ENCODE data around the gene NAB2. TPM values are rescaled to one million over a fixed set of nuclear protein-coding genes. Genes with fewer than 3 reads are reported as not detected.

Gene NAB2
- total and polyA plus RNA-seq, 2 donors (not counting 3 experiments of a cell fraction or from before 2014, with no cell fraction given) = 14.6 to 15.9 TPM

GRCh38 chr12:57040750-57041149, 48.2 kb upstream of the NAB2 start:
- H3K4me2 ChIP-seq (ENCODE audit: insufficient read depth, low read length) = no peak overlapping the region
- POLR2A ChIA-PET = no interaction called here
- H3K9me3 ChIP-seq (replicated peaks; ENCODE audit: control insufficient read depth, insufficient read depth, low read length) = no peaks in the 10 kb centered on the region
- FAIRE-seq (no peak), DNase-seq (ENCODE audit: low read depth, low spot score) (no peak)
- no peaks in the 10 kb centered on the region for H4K20me1 ChIP-seq (replicated peaks; ENCODE audit: control insufficient read depth, extremely low read depth, insufficient read depth, low read length)
- intact Hi-C loops (cut with micrococcal nuclease) = no loop called here
- no peak overlapping the region for H3K4me3 ChIP-seq (replicated peaks in 1 of 3; ENCODE audit: insufficient read depth in 1 of 3, low read depth in 1 of 3, low read length in 3 of 3)
- no peaks in the 10 kb centered on the region for H3K4me1 ChIP-seq (ENCODE audit: control insufficient read depth, extremely low read depth, insufficient read depth, low read length)
- H3K9me1 ChIP-seq (replicated peaks; ENCODE audit: control insufficient read depth, extremely low read depth, insufficient read depth, low read length) = no peaks in the 10 kb centered on the region
- no peak overlapping the region for H2AFZ ChIP-seq (ENCODE audit: low read depth, low read length)
- no peaks in the 10 kb centered on the region for H3K36me3 ChIP-seq (ENCODE audit: control insufficient read depth in 2 of 2, extremely low read depth in 1 of 2, insufficient read depth in 2 of 2, low read length in 2 of 2)
- H3K9ac ChIP-seq (replicated peaks; ENCODE audit: extremely low read depth, insufficient read depth, low read length) = no peak overlapping the region
- H3K27me3 ChIP-seq (ENCODE audit: control insufficient read depth in 2 of 2, insufficient read depth in 2 of 2, low read length in 2 of 2) = peaks cover 20 to 30% of the 10 kb centered on the region in 2 experiments
- no peaks in the 10 kb centered on the region for H3K79me2 ChIP-seq (ENCODE audit: control insufficient read depth, insufficient read depth, low read length)
- TF ChIP-seq FOS (IDR thresholded peaks at IDR 0.05; ENCODE audit: borderline replicate concordance, insufficient read depth, low read length) (no peak), MYC (IDR thresholded peaks at IDR 0.05; ENCODE audit: low read depth, low read length) (no peak), JUN (IDR thresholded peaks at IDR 0.05; ENCODE audit: borderline replicate concordance, insufficient read depth, insufficient read length, low read depth) (no peak), EZH2 (IDR thresholded peaks at IDR 0.05; ENCODE audit: borderline replicate concordance, low read depth, low read length, severe bottlenecking) (no peak), GATA2 (IDR thresholded peaks at IDR 0.05; ENCODE audit: insufficient read depth, insufficient read length, low read depth, low read length) (no peak), POLR2AphosphoS5 (IDR thresholded peaks at IDR 0.05; ENCODE audit: insufficient read depth, low read depth, low read length) (no peak), POLR2A (IDR thresholded peaks at IDR 0.05; ENCODE audit: low read depth, low read length) (no peak), CTCF (IDR thresholded peaks at IDR 0.05; ENCODE audit: extremely low read depth in 1 of 2, insufficient read depth in 1 of 2, low read depth in 1 of 2, low read length in 2 of 2) (no peak), MAX (IDR thresholded peaks at IDR 0.05; ENCODE audit: insufficient read depth, insufficient read length) (no peak)
- H3K27ac ChIP-seq (ENCODE audit: insufficient read depth, low read depth, low read length) = no peak overlapping the region
- CTCF ChIA-PET = interaction anchor here (0.7 to 1.3 kb wide), 4 partner anchors 10 to 53 kb away, joined by 3 to 6 read pairs (median 6); no protein-coding TSS in a partner anchor
- dilution Hi-C loops (cut with MboI; ENCODE audit: extremely low pct_ligation_motif_present, low sequenced_read_pairs) = no loop called here
- BruUV-seq (replicated peaks) = no TSS peak

All from endothelial cell of umbilical vein (primary cell).